IMR-90 (cell line): ENCODE measurements around the gene PTPRN2. TPM values are rescaled to one million over a fixed set of nuclear protein-coding genes. Genes with fewer than 3 reads are reported as not detected.

Source experiments
- ATAC-seq: fragments of 200-7000 bp; cut with Tn5 transposase; 2 replicates; pipeline ENCODE4 v1.9.1; 2020; ENCODE audit warnings: low read depth, mild to moderate bottlenecking, moderate library complexity
- BruUV-seq: library from RNA; stranded (reverse); fragments of 400-500 nt; replicated peaks from 2 replicates; lab custom pipeline; 2021; lab: Mats Ljungman, UMichigan
- CTCF ChIA-PET: fragments of 300-600 bp; formaldehyde crosslinking; extraction: SDS; loops from one replicate; lab custom pipeline; 2021; ENCODE audit warnings: antibody characterized with exemption; lab: Yijun Ruan, JAX
- POLR2A ChIA-PET: fragments of 300-600 bp; sonication (Branson Sonifier 250); formaldehyde crosslinking; loops from one replicate; lab custom pipeline; 2022; ENCODE audit warnings: antibody characterized with exemption; ENCODE audit not compliant: unreplicated experiment; lab: Charles Lee
- DNase-seq: peaks from one replicate; pipeline ENCODE4 v3.0.0; 2013
- H2AFZ ChIP-seq: replicated peaks from 2 replicates; pipeline ENCODE3; 2013; ENCODE audit warnings: low read length, mild to moderate bottlenecking; ENCODE audit not compliant: poor library complexity
- H2AK5ac ChIP-seq: 2 replicates; pipeline ENCODE4 v1.6.1; 2013; ENCODE audit warnings: low read depth, low read length, inconsistent platforms
- H2AK9ac ChIP-seq: replicated peaks from 2 replicates; pipeline ENCODE3; 2013; ENCODE audit warnings: mild to moderate bottlenecking, low read depth, low read length, moderate library complexity; ENCODE audit not compliant: poor library complexity
- H2BK120ac ChIP-seq: 2 replicates; pipeline ENCODE4 v1.6.1; 2013; ENCODE audit warnings: low read depth, low read length, inconsistent platforms
- H2BK15ac ChIP-seq: 3 replicates; pipeline ENCODE4 v1.6.1; 2013; ENCODE audit warnings: low read depth, low read length, inconsistent platforms
- H2BK20ac ChIP-seq: 2 replicates; pipeline ENCODE4 v1.6.1; 2013; ENCODE audit warnings: low read depth, mild to moderate bottlenecking, inconsistent platforms, low read length, moderate library complexity
- H2BK5ac ChIP-seq: 2 replicates; pipeline ENCODE4 v1.6.1; 2013; ENCODE audit warnings: mild to moderate bottlenecking, low read depth, low read length, inconsistent platforms; ENCODE audit not compliant: poor library complexity, severe bottlenecking
- H3K14ac ChIP-seq: replicated peaks from 2 replicates; pipeline ENCODE4 v1.6.1; 2013; ENCODE audit warnings: low read depth, low read length, inconsistent platforms
- H3K18ac ChIP-seq: 2 replicates; pipeline ENCODE4 v1.6.1; 2013; ENCODE audit warnings: low read depth, low read length, control low read depth
- H3K23ac ChIP-seq: 2 replicates; pipeline ENCODE4 v1.6.1; 2013; ENCODE audit warnings: low read depth, low read length, inconsistent platforms
- H3K27ac ChIP-seq: 2 replicates; pipeline ENCODE4 v1.5.1; 2013; ENCODE audit warnings: mild to moderate bottlenecking, control low read depth, low read length; ENCODE audit not compliant: insufficient read depth
- H3K27me3 ChIP-seq: 2 replicates; pipeline ENCODE4 v1.6.1; 2013; ENCODE audit warnings: low read length; ENCODE audit not compliant: control insufficient read depth, insufficient read depth
- H3K36me3 ChIP-seq: 2 replicates; pipeline ENCODE4 v1.6.1; 2013; ENCODE audit warnings: low read length, mixed read lengths; ENCODE audit not compliant: control insufficient read depth, insufficient read depth
- H3K4ac ChIP-seq: 2 replicates; pipeline ENCODE4 v1.6.1; 2013; ENCODE audit warnings: low read depth, low read length, inconsistent platforms
- H3K4me1 ChIP-seq: 2 replicates; pipeline ENCODE4 v1.6.1; 2013; ENCODE audit warnings: low read length, mixed read lengths; ENCODE audit not compliant: control insufficient read depth, insufficient read depth
- H3K4me2 ChIP-seq: 2 replicates; pipeline ENCODE4 v1.6.1; 2013; ENCODE audit warnings: low read depth, mild to moderate bottlenecking, control low read depth, low read length, moderate library complexity
- H3K4me3 ChIP-seq: 2 replicates; pipeline ENCODE4 v1.5.1; 2013; ENCODE audit warnings: low read depth, mild to moderate bottlenecking, control low read depth, low read length, moderate library complexity; ENCODE audit not compliant: insufficient read depth
- H3K56ac ChIP-seq: 2 replicates; pipeline ENCODE4 v1.6.1; 2013; ENCODE audit warnings: low read length, inconsistent platforms; ENCODE audit not compliant: insufficient read depth; ENCODE audit errors: extremely low read depth
- H3K79me1 ChIP-seq, 2 experiments: 2 replicates each; pipeline ENCODE4 v1.6.1; 2013; ENCODE audit warnings: low read length in 2 of 2, inconsistent platforms in 1 of 2, low read depth in 1 of 2
- H3K9ac ChIP-seq: 2 replicates; pipeline ENCODE4 v1.6.1; 2013; ENCODE audit warnings: low read depth, low read length, control low read depth
- H3K9me1 ChIP-seq: 2 replicates; pipeline ENCODE4 v1.6.1; 2013; ENCODE audit warnings: low read length, inconsistent platforms; ENCODE audit not compliant: insufficient read depth
- H3K9me3 ChIP-seq: 2 replicates; pipeline ENCODE4 v1.6.1; 2013; ENCODE audit warnings: low read length; ENCODE audit not compliant: control insufficient read depth, insufficient read depth
- H4K20me1 ChIP-seq: 2 replicates; pipeline ENCODE4 v1.6.1; 2013; ENCODE audit warnings: low read length, inconsistent platforms; ENCODE audit not compliant: insufficient read depth
- H4K5ac ChIP-seq: 2 replicates; pipeline ENCODE4 v1.6.1; 2013; ENCODE audit warnings: mild to moderate bottlenecking, low read depth, low read length, control low read depth
- H4K8ac ChIP-seq, 2 experiments: 2 replicates each; pipeline ENCODE4 v1.6.1; 2013; ENCODE audit warnings: low read depth in 2 of 2, low read length in 2 of 2, control low read depth in 1 of 2, inconsistent platforms in 1 of 2
- H4K91ac ChIP-seq: 2 replicates; pipeline ENCODE4 v1.6.1; 2013; ENCODE audit warnings: low read depth, low read length, inconsistent platforms; ENCODE audit not compliant: insufficient read depth
- BHLHE40 ChIP-seq: fragments of 150-350 bp; IDR thresholded peaks from 2 replicates; pipeline ENCODE4 v1.6.1; 2016; ENCODE audit warnings: mild to moderate bottlenecking, low read depth, low read length
- CEBPB ChIP-seq: IDR thresholded peaks from 2 replicates; pipeline ENCODE4 v1.6.1; 2012; ENCODE audit warnings: low read depth, low read length, improper control_type of control experiment
- CHD1 ChIP-seq: IDR thresholded peaks from 2 replicates; pipeline ENCODE4 v1.6.1; 2012; ENCODE audit warnings: low read depth, low read length, improper control_type of control experiment
- FOS ChIP-seq: fragments of 150-350 bp; IDR thresholded peaks from 2 replicates; pipeline ENCODE4 v1.6.1; 2016; ENCODE audit warnings: low read depth, low read length
- MAFK ChIP-seq: IDR thresholded peaks from 2 replicates; pipeline ENCODE4 v1.6.1; 2012; ENCODE audit warnings: low read depth, low read length, improper control_type of control experiment
- MAZ ChIP-seq: IDR thresholded peaks from 2 replicates; pipeline ENCODE4 v1.6.1; 2012; ENCODE audit warnings: low read depth, mild to moderate bottlenecking, low read length, improper control_type of control experiment, moderate library complexity, borderline replicate concordance
- MXI1 ChIP-seq: IDR thresholded peaks from 2 replicates; pipeline ENCODE4 v1.6.1; 2012; ENCODE audit warnings: low read depth, mild to moderate bottlenecking, low read length, moderate library complexity, borderline replicate concordance
- NFE2L2 ChIP-seq: fragments of 150-350 bp; IDR thresholded peaks from 2 replicates; pipeline ENCODE4 v1.6.1; 2016; ENCODE audit warnings: low read depth, mild to moderate bottlenecking, low read length
- POLR2A ChIP-seq: IDR thresholded peaks from 2 replicates; pipeline ENCODE4 v1.6.1; 2012; ENCODE audit warnings: mild to moderate bottlenecking, low read depth, low read length
- RAD21 ChIP-seq: IDR thresholded peaks from 2 replicates; pipeline ENCODE4 v1.6.1; 2012; ENCODE audit warnings: low read length, improper control_type of control experiment
- RCOR1 ChIP-seq: IDR thresholded peaks from 2 replicates; pipeline ENCODE4 v1.6.1; 2012; ENCODE audit warnings: mild to moderate bottlenecking, low read length, improper control_type of control experiment; ENCODE audit not compliant: insufficient replicate concordance
- RFX5 ChIP-seq: IDR thresholded peaks from 2 replicates; pipeline ENCODE4 v1.8.0; 2012; ENCODE audit warnings: low read depth, mild to moderate bottlenecking, low read length, moderate library complexity
- SMC3 ChIP-seq: fragments of 150-350 bp; IDR thresholded peaks from 2 replicates; pipeline ENCODE4 v1.6.1; 2016; ENCODE audit warnings: low read depth, mild to moderate bottlenecking, antibody characterized with exemption, low read length, moderate library complexity
- WGBS, 2 experiments: methylation state at CpG; one replicate each; pipeline versions ENCODE4 v1.1.5 to v1.1.7; 2013; ENCODE audit warnings: missing lambda C conversion rate in 2 of 2; ENCODE audit not compliant: insufficient read length in 1 of 2; ENCODE audit errors: extremely low coverage in 2 of 2; 5-methylcytosine and 5-hydroxymethylcytosine counted together
- dilution Hi-C: fragments of 300-500 bp; cut with HindIII; formaldehyde crosslinking; loops from one replicate; pipeline ENCODE4 v1.14.3; 2018; ENCODE audit warnings: low sequenced_read_pairs; ENCODE audit not compliant: unreplicated experiment
- in situ Hi-C: fragments of 300-500 bp; cut with MboI; formaldehyde crosslinking; loops from 3 replicates; pipeline ENCODE4 v1.14.3; 2019; ENCODE audit warnings: low sequenced_read_pairs, inconsistent platforms, mixed read lengths
- intact Hi-C: fragments of 100-400 bp; cut with micrococcal nuclease; formaldehyde crosslinking; loops from 2 replicates; pipeline ENCODE4 v1.10.0; 2022
- polyA plus RNA-seq, 3 experiments: library from polyadenylated mRNA; depleted of rRNA; stranded (reverse); fragments of >200 nt; gene quantifications; 2 replicates each; pipeline ENCODE4 v1.2.3, GENCODE V29; 2012; ENCODE audit warnings: low replicate concordance in 1 of 3
- total RNA-seq: library from RNA; depleted of rRNA; stranded (reverse); fragments of >200 nt; gene quantifications from 2 replicates; pipeline ENCODE4 v1.2.3, GENCODE V29; 2012
- TF ChIP-seq, protein P1 (sequence below): conservative IDR thresholded peaks from 2 replicates; pipeline ENCODE4 v1.5.1; 2012; ENCODE audit warnings: mild to moderate bottlenecking, low read depth, low read length, improper control_type of control experiment
- TF ChIP-seq, protein P2 (sequence below): fragments of 150-350 bp; IDR thresholded peaks from 2 replicates; pipeline ENCODE4 v1.6.1; 2017; ENCODE audit warnings: mild to moderate bottlenecking, antibody characterized with exemption, low read length, low read depth
- TF ChIP-seq, protein P3 (sequence below): fragments of 150-350 bp; IDR thresholded peaks from 2 replicates; pipeline ENCODE4 v1.6.1; 2016; ENCODE audit warnings: low read depth, mild to moderate bottlenecking, low read length, moderate library complexity, borderline replicate concordance

Gene PTPRN2
- total and polyA plus RNA-seq, 2 of the 4 experiments (the other 2 are of a cell fraction), result 0.03 TPM; not detected in 1

DNA sequence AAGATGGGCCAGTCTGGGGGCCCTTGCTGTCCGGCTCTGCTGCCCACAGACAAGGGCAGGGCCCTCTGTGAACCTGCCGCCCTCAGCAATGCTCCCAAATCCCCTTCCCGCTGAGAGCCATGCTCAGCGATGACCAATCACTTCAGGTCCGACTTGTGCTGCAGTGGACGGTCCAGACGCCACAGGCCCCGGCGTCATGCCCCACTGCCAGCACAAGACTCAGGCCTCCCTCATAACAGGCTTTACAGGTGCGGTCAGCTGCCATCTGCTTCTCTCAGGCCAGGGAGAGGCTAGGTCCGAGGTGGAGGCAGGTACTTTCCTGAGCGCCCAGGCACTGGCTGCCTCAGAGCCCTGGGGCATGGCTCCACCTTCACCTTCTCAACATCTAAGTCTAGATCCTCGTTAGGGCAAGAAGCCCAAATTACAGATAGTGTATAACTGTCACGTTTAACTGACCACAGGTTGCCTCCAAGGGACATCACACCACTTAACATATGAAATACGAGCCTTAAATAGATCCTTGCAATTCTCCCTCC, 393.2 kb downstream of the PTPRN2 start:
- no peak overlapping the region for H2AFZ ChIP-seq
- in situ Hi-C loops (no loop called here), dilution Hi-C loops (no loop called here), intact Hi-C loops (no loop called here)
- no peak overlapping the region for H4K5ac ChIP-seq
- H3K18ac ChIP-seq, result no peak overlapping the region
- H2AK5ac ChIP-seq, result no peak overlapping the region
- no peak overlapping the region for H3K4ac ChIP-seq
- H3K14ac ChIP-seq, result no peak overlapping the region
- no peak overlapping the region for H3K9ac ChIP-seq
- no peaks in the 10 kb centered on the region for H3K9me1 ChIP-seq
- no peak overlapping the region for H3K4me3 ChIP-seq
- H2BK20ac ChIP-seq, result no peak overlapping the region
- DNase-seq, result no peak
- H2BK15ac ChIP-seq, result no peak overlapping the region
- TF ChIP-seq RCOR1, result no peak
- TF ChIP-seq MXI1, result no peak
- no peak for TF ChIP-seq FOS
- no peak for TF ChIP-seq MAZ
- TF ChIP-seq, protein P1, sequence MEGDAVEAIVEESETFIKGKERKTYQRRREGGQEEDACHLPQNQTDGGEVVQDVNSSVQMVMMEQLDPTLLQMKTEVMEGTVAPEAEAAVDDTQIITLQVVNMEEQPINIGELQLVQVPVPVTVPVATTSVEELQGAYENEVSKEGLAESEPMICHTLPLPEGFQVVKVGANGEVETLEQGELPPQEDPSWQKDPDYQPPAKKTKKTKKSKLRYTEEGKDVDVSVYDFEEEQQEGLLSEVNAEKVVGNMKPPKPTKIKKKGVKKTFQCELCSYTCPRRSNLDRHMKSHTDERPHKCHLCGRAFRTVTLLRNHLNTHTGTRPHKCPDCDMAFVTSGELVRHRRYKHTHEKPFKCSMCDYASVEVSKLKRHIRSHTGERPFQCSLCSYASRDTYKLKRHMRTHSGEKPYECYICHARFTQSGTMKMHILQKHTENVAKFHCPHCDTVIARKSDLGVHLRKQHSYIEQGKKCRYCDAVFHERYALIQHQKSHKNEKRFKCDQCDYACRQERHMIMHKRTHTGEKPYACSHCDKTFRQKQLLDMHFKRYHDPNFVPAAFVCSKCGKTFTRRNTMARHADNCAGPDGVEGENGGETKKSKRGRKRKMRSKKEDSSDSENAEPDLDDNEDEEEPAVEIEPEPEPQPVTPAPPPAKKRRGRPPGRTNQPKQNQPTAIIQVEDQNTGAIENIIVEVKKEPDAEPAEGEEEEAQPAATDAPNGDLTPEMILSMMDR, result no peak
- TF ChIP-seq, protein P2, sequence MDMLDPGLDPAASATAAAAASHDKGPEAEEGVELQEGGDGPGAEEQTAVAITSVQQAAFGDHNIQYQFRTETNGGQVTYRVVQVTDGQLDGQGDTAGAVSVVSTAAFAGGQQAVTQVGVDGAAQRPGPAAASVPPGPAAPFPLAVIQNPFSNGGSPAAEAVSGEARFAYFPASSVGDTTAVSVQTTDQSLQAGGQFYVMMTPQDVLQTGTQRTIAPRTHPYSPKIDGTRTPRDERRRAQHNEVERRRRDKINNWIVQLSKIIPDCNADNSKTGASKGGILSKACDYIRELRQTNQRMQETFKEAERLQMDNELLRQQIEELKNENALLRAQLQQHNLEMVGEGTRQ, result no peak
- no peak for TF ChIP-seq MAFK
- TF ChIP-seq, protein P3, sequence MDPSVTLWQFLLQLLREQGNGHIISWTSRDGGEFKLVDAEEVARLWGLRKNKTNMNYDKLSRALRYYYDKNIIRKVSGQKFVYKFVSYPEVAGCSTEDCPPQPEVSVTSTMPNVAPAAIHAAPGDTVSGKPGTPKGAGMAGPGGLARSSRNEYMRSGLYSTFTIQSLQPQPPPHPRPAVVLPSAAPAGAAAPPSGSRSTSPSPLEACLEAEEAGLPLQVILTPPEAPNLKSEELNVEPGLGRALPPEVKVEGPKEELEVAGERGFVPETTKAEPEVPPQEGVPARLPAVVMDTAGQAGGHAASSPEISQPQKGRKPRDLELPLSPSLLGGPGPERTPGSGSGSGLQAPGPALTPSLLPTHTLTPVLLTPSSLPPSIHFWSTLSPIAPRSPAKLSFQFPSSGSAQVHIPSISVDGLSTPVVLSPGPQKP, result no peak
- TF ChIP-seq CHD1, result no peak
- no peak for TF ChIP-seq SMC3
- no peak for TF ChIP-seq NFE2L2
- TF ChIP-seq RFX5, result no peak
- TF ChIP-seq BHLHE40, result no peak
- TF ChIP-seq CEBPB, result no peak
- no peak for TF ChIP-seq POLR2A
- TF ChIP-seq RAD21, result no peak
- no peak overlapping the region for H2BK5ac ChIP-seq
- ATAC-seq, result no peak
- no peak overlapping the region for H2BK120ac ChIP-seq
- no peaks in the 10 kb centered on the region for H3K36me3 ChIP-seq
- H4K91ac ChIP-seq, result no peak overlapping the region
- no peak overlapping the region for H2AK9ac ChIP-seq
- no peaks in the 10 kb centered on the region for H3K79me1 ChIP-seq
- BruUV-seq, result no TSS peak
- H4K8ac ChIP-seq, result no peak overlapping the region
- no peaks in the 10 kb centered on the region for H4K20me1 ChIP-seq
- no peak overlapping the region for H3K4me2 ChIP-seq
- H3K23ac ChIP-seq, result no peak overlapping the region
- no peak overlapping the region for H3K56ac ChIP-seq
- H3K4me1 ChIP-seq, result no peaks in the 10 kb centered on the region
- peaks cover 64% of the 10 kb centered on the region for H3K9me3 ChIP-seq
- no peaks in the 10 kb centered on the region for H3K27me3 ChIP-seq
- WGBS, 2 experiments, result 0% methylated on average over 1 of the region's 15 CpGs; no CpG with 5 or more reads in 1 of the 2 experiments
- CTCF ChIA-PET, result no interaction called here
- POLR2A ChIA-PET, result no interaction called here
- H3K27ac ChIP-seq, result no peak overlapping the region
